B cell (primary cell): ENCODE results near the gene CD81. TPM values are rescaled to one million over a fixed set of nuclear protein-coding genes. Genes with fewer than 3 reads are reported as not detected.

Experiments
- ATAC-seq: fragments of 200-7000 bp; cut with Tn5 transposase; one replicate; pipeline ENCODE4 v1.10.0; 2021; ENCODE audit warnings: low read depth, mild to moderate bottlenecking, moderate number of reproducible peaks, moderate library complexity
- CTCF ChIA-PET: fragments of 350-600 bp; sonication (Branson Sonifier 250); formaldehyde crosslinking; loops from one replicate; lab custom pipeline; 2021; ENCODE audit warnings: antibody characterized with exemption, inconsistent platforms; lab: Charles Lee
- POLR2A ChIA-PET: fragments of 350-600 bp; sonication (Branson Sonifier 250); formaldehyde crosslinking; loops from one replicate; lab custom pipeline; 2021; ENCODE audit warnings: antibody characterized with exemption; lab: Charles Lee
- DNase-seq: peaks from one replicate; pipeline ENCODE4 v3.0.0; 2013
- H2AFZ ChIP-seq: 2 replicates; pipeline ENCODE4 v1.6.1; 2012; ENCODE audit warnings: mild to moderate bottlenecking, low read depth, low read length; ENCODE audit not compliant: insufficient read depth, poor library complexity, severe bottlenecking
- H3K27ac ChIP-seq, 2 donors: 1 replicate in 1 of 2; 2 replicates in 1 of 2; pipeline ENCODE4 v1.5.1; 2012 to 2013; ENCODE audit warnings: low read length in 2 of 2, mild to moderate bottlenecking in 2 of 2, moderate library complexity in 1 of 2
- H3K27me3 ChIP-seq, 4 experiments: fragments of 200-600 bp in 1 of 4; sonication (generic) in 1 of 4; replicated peaks in 1 of 4; 1 replicate in 2 of 4; 2 replicates in 2 of 4; pipeline versions ENCODE4 v1.6.1 to v1.7.0; 2013 to 2016; ENCODE audit warnings: low read length in 3 of 4, mild to moderate bottlenecking in 2 of 4, mixed read lengths in 1 of 4, moderate library complexity in 1 of 4; ENCODE audit not compliant: insufficient read depth in 4 of 4, control insufficient read depth in 3 of 4; ENCODE audit errors: control extremely low read depth in 1 of 4
- H3K36me3 ChIP-seq, 2 experiments: replicated peaks in 1 of 2; 1 replicate in 1 of 2; 2 replicates in 1 of 2; pipeline versions ENCODE4 v1.6.1 to v1.7.1; 2013; ENCODE audit warnings: low read length in 1 of 2; ENCODE audit not compliant: insufficient read depth in 2 of 2, control insufficient read depth in 1 of 2; ENCODE audit errors: control extremely low read depth in 1 of 2, extremely low read depth in 1 of 2
- H3K4me1 ChIP-seq, 2 donors: fragments of 200-600 bp in 1 of 2; sonication (generic) in 1 of 2; 1 replicate in 1 of 2; 2 replicates in 1 of 2; pipeline versions ENCODE4 v1.5.1 to v1.6.1; 2013 to 2017; ENCODE audit warnings: low read length in 2 of 2; ENCODE audit not compliant: control insufficient read depth in 2 of 2, insufficient read depth in 2 of 2
- H3K4me2 ChIP-seq: replicated peaks from 2 replicates; pipeline ENCODE3; 2012; ENCODE audit warnings: mild to moderate bottlenecking, low read depth, low read length; ENCODE audit not compliant: poor library complexity, severe bottlenecking
- H3K4me3 ChIP-seq, 5 experiments: fragments of 200-600 bp in 1 of 5; sonication (generic) in 1 of 5; 1 replicate in 3 of 5; 2 replicates in 2 of 5; pipeline versions ENCODE4 v1.5.1 to v1.7.0; 2011 to 2016; ENCODE audit warnings: low read length in 4 of 5, mild to moderate bottlenecking in 4 of 5, low read depth in 2 of 5, control low read depth in 1 of 5, moderate library complexity in 1 of 5; ENCODE audit not compliant: insufficient read depth in 1 of 5; ENCODE audit errors: control extremely low read depth in 1 of 5, extremely low read depth in 1 of 5
- H3K79me2 ChIP-seq: fragments of 200-600 bp; sonication (generic); one replicate; pipeline ENCODE4 v1.6.0; 2016; ENCODE audit warnings: low read length; ENCODE audit not compliant: control insufficient read depth, insufficient read depth
- H3K9ac ChIP-seq: fragments of 200-600 bp; sonication (generic); 2 replicates; pipeline ENCODE4 v1.6.1; 2017; ENCODE audit warnings: mild to moderate bottlenecking, low read length, moderate library complexity
- H3K9me3 ChIP-seq, 3 donors: one replicate each; pipeline versions ENCODE4 v1.6.1 to v1.7.1; 2013; ENCODE audit warnings: low read length in 2 of 3; ENCODE audit not compliant: control insufficient read depth in 2 of 3, insufficient read depth in 1 of 3; ENCODE audit errors: control extremely low read depth in 1 of 3
- H4K20me1 ChIP-seq: 2 replicates; pipeline ENCODE4 v1.6.0; 2012; ENCODE audit warnings: mild to moderate bottlenecking, low read length; ENCODE audit not compliant: insufficient read depth, control insufficient read depth, poor library complexity, severe bottlenecking
- H3K27ac Mint-ChIP-seq: one replicate; pipeline ENCODE4 v1.8.0; 2021; ENCODE audit warnings: mixed read lengths
- H3K27me3 Mint-ChIP-seq: one replicate; pipeline ENCODE4 v1.8.0; 2021; ENCODE audit warnings: mixed read lengths
- H3K4me1 Mint-ChIP-seq: one replicate; pipeline ENCODE4 v1.8.0; 2021; ENCODE audit warnings: mixed read lengths
- H3K4me3 Mint-ChIP-seq: one replicate; pipeline ENCODE4 v1.8.0; 2021; ENCODE audit warnings: mixed read lengths
- H3K9me3 Mint-ChIP-seq: one replicate; pipeline ENCODE4 v1.8.0; 2022; ENCODE audit warnings: mixed read lengths; ENCODE audit not compliant: insufficient read depth
- EZH2 ChIP-seq: IDR thresholded peaks from 2 replicates; pipeline ENCODE4 v1.6.1; 2012; ENCODE audit warnings: borderline replicate concordance, low read depth, mild to moderate bottlenecking, moderate library complexity, low read length; ENCODE audit not compliant: insufficient read depth, poor library complexity, severe bottlenecking
- WGBS: methylation state at CpG from one replicate; pipeline ENCODE4 v1.1.5; 2013; ENCODE audit warnings: missing lambda C conversion rate; ENCODE audit not compliant: insufficient coverage; 5-methylcytosine and 5-hydroxymethylcytosine counted together
- intact Hi-C: fragments of 100-400 bp; cut with micrococcal nuclease; formaldehyde crosslinking; loops from one replicate; pipeline ENCODE4 v1.10.0; 2022
- polyA plus RNA-seq: library from polyadenylated mRNA; depleted of rRNA; stranded (reverse); fragments of >200 nt; gene quantifications from 2 replicates; pipeline ENCODE4 v1.2.3, GENCODE V29; 2012
- total RNA-seq, 2 donors: library from RNA; stranded (reverse); fragments of 120-200 nt in 1 of 2; gene quantifications; 1 replicate in 1 of 2; 2 replicates in 1 of 2; pipeline versions ENCODE4 v1.2.3 to v1.2.4, GENCODE V29; 2013 to 2022
- TF ChIP-seq, protein P1 (sequence below): fragments of 200-600 bp; IDR thresholded peaks from one replicate; pipeline ENCODE4 v1.8.0; 2022; ENCODE audit warnings: antibody characterized with exemption, mild to moderate bottlenecking

The CD81 gene
- total and polyA plus RNA-seq, 2 donors (not counting 1 experiment from before 2014, with no cell fraction given) = 253 to 361 TPM

DNA sequence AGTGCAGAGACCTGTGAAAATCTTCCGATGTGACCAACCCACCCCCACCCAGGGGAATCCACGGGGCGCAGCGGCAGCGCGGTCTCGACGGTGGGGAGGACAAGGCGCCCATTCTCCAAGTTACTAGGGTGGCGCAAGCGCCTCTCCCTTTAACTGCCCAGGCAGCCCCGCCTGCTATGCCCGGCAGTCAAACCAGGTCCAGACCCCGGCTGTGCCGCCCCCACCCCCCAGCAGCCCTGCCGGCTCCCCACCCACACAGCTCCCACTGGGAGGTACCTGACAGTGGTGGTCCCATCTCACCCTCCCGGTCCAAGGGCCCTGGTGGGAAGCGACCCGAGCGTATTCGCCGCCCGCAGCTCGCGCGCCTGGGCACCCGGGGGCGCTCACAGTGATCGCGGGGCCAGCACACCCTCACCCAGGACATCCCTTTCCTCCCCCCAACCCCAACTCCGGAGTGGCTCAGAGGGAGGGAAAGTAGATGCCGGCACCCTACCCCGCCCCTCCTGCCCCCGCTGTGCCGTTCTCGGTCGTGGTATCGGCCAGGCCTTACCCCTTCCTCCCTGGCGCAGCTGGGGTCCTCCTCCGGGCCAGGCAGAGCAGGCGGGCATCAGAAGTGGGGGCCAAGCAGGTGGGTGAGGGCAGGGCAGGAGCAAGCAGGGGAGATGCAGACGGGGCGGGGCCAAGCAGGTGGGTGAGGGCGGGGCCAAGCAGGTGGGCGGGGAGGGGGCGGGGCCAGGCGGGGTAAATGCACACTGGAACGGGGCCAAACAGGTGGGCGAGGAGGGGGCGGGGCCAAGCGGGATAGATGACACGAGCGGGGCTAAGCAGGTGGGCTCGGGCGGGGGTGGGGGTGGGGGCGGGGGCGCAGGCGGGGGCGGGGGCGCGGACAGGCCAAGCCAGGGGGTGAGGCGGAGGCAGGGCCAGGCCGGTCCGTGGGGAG is 67.0 kb downstream of the CD81 start, which contains the start of gene TRPM5:
Gene TRPM5 (minus strand): TSS at position 634 of the 940 bp plus-strand sequence. CDS start 21,478 bp downstream, outside the sequence.
- Histone ChIP-seq H3K4me1 (peaks cover 33 to 40% of the 10 kb centered on the region in 2 donors), H3K9me3 (peaks cover 0 to 8% (median 0%) of the 10 kb centered on the region in 3 donors), H4K20me1 (peaks cover 18% of the 10 kb centered on the region), H3K79me2 (peaks cover 31% of the 10 kb centered on the region), H3K4me2 (peak within 1 kb of the TSS; percentile 93), H2AFZ (peak within 1 kb of the TSS; percentile 72), H3K4me3 (peak within 1 kb of the TSS; percentile 32 to 76 (median 64)), H3K36me3 (no peaks in the 10 kb centered on the region), H3K9ac (peak within 1 kb of the TSS; percentile 69), H3K27ac (no peak within 1 kb of the TSS), H3K27me3 (peaks cover 0 to 10% (median 0%) of the 10 kb centered on the region in 4 experiments)
- Mint-ChIP-seq H3K4me3 (peak within 1 kb of the TSS; percentile 93), H3K9me3 (peaks cover 4% of the 10 kb centered on the region), H3K27ac (peak within 1 kb of the TSS; percentile 87), H3K27me3 (no peaks in the 10 kb centered on the region), H3K4me1 (peaks cover 31% of the 10 kb centered on the region)
- DNase-seq = peak; percentile 83
- peak; percentile 60 for ATAC-seq
- POLR2A ChIA-PET = interaction anchor here (0.7 to 1.1 kb wide), 2 partner anchors 17 to 44 kb away, joined by 3 to 8 read pairs; partner anchors contain the start of gene TSSC4
- no peak for TF ChIP-seq EZH2
- TF ChIP-seq, protein P1, sequence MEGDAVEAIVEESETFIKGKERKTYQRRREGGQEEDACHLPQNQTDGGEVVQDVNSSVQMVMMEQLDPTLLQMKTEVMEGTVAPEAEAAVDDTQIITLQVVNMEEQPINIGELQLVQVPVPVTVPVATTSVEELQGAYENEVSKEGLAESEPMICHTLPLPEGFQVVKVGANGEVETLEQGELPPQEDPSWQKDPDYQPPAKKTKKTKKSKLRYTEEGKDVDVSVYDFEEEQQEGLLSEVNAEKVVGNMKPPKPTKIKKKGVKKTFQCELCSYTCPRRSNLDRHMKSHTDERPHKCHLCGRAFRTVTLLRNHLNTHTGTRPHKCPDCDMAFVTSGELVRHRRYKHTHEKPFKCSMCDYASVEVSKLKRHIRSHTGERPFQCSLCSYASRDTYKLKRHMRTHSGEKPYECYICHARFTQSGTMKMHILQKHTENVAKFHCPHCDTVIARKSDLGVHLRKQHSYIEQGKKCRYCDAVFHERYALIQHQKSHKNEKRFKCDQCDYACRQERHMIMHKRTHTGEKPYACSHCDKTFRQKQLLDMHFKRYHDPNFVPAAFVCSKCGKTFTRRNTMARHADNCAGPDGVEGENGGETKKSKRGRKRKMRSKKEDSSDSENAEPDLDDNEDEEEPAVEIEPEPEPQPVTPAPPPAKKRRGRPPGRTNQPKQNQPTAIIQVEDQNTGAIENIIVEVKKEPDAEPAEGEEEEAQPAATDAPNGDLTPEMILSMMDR = no peak
- 18% methylated on average over 39 of the region's 64 CpGs for WGBS
- CTCF ChIA-PET = interaction anchor here (1.5 to 4.1 kb wide), 4 partner anchors 16 to 444 kb away, joined by 5 to 25 read pairs (median 7); no protein-coding TSS in a partner anchor
- intact Hi-C loops = loop anchor here (2.0 kb wide), 2 partner anchors 19 to 449 kb away; no protein-coding TSS in a partner anchor
